HG03571 (cell line): Measurements from ENCODE around the gene SIK2.
"Not testable (repeated sequence)": the region's sequence is repeated elsewhere in the genome, so short reads cannot be mapped to it uniquely, and the experiment has no call there.

Source experiments
- ATAC-seq: cut with Tn5 transposase; IDR thresholded peaks from one replicate; pipeline ENCODE4 v1.9.1; 2021; ENCODE audit not compliant: unreplicated experiment

The SIK2 gene

DNA sequence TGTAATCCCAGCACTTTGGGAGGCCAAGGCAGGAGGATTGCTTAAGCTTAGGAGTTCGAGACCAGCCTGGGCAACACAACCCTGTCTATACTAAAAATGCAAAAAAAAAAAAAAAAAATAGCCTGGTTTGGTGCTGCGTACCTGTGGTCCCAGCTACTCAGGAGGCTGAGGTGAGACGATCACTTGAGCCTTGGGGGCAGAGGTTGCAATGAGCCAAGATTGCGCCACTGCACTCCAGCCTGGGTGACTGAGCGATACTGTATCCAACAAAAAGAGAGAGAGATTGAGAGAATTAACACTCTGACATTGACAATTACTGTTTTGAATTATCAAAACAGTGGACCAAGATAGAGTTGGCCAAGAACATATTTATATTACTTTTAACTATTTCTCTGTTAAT, 53.7 kb downstream of the SIK2 start:
- no peak for ATAC-seq

DNA sequence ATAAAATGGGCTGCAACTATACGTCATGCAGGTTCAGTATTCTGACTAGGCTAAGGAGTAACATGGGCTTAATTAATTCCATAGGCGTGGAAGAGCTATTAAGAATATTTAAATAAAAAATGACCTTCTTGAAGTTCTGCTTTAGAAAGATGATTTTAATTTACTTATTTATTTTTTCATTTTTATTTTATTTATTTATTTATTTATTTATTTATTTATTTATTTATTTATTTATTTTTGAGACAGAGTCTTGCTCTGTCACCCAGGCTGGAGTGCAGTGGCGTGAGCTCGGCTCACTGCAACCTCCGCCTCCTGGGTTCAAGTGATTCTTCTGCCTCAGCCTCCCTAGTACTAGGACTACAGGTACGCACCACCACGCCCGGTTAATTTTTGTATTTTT, 55.7 kb downstream of the SIK2 start:
- ATAC-seq: not testable (repeated sequence)

- not testable (repeated sequence) for ATAC-seq
These were observed 56.2 kb downstream of the SIK2 start for GRCh38 chr11:111658493-111658892.

DNA sequence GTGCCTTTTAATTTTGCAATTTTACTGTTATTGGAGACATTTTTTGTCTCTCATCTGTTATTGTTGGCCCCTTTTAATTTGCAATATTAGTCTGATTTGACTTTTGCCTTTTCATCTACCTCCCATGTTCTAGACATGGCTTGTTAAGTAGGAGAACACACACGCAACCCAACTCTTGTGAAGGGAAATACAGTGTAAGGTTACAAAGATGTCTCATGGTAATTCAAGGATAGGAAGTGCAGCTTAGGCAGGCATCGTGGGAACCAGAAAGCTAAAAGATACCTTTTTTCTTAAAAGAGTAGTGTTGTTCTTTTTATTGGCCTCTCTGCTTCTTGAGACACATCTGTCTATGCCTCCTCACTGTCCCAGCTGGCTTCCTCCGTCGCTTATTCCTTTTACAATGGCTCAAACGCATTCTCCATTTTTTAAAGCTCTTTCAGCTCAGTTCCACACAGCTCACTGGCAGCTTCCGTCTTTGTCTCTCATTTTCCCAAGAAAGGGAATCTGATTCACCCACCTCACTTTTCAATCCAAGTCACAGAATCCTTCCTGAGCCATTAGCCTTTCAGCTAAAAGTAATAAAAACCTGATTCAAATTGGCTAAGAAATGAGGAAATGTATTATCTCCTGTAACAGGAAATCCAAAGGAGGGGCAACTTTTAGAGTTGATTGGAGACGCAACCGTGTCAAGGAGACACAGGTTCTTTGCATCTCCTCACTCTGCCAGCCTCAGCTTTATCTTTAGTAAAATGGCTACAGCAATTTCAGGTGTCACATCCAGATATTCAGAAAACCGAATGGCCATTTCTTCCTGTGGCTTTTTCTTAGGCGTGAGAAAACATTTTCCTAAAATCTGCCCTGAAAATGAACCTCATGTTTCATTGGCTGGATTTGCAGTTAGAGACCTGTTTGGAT, 57.2 kb downstream of the SIK2 start:
- ATAC-seq: no peak

GRCh38 chr11:111660822-111661221, 58.6 kb downstream of the SIK2 start:
- ATAC-seq: no peak

DNA sequence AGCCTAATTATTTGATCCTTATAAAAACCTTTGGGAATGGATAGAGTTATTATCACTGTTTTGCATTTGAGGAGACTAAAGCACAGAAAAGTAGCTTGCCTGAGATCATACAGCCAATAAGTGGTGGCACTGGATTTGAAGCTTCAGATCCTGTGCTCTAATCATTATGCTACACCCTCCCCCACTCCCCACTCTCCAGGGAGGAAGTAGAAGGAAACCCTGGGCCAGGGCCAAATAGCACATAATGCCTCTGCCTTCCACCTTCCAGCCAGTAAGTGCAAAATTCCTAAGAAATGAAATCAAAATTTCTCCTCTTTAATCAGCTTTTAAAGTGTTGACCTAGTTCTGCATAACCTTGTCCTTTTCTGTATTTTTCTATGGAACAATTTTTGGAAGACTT, 61.6 kb downstream of the SIK2 start:
- no peak for ATAC-seq

- no peak for ATAC-seq
These were observed 63.5 kb downstream of the SIK2 start for GRCh38 chr11:111665777-111666176.

- ATAC-seq: no peak
These were observed 66.7 kb downstream of the SIK2 start for GRCh38 chr11:111668980-111669379.

- ATAC-seq: no peak
These were observed 69.1 kb downstream of the SIK2 start for GRCh38 chr11:111671383-111671782.

- no peak for ATAC-seq
These were observed 70.7 kb downstream of the SIK2 start for GRCh38 chr11:111672949-111673348.

DNA sequence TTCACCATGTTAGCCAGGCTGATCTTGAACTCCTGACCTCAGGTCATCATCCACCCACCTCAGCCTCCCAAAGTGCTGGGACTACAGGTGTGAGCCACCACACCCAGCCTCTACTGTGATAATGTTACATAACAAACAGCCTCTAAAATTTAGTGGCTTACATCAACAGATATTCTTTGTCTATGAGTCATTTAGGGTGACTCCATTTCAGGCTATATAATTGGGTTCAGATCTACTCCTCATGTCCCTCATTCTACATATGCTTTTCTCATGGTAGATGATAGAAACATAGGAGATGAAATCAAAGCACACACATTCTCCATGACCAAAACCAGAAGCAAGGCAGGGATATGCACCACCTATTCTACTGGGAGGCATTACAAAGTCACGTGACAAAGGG, 72.7 kb downstream of the SIK2 start:
- no peak for ATAC-seq

DNA sequence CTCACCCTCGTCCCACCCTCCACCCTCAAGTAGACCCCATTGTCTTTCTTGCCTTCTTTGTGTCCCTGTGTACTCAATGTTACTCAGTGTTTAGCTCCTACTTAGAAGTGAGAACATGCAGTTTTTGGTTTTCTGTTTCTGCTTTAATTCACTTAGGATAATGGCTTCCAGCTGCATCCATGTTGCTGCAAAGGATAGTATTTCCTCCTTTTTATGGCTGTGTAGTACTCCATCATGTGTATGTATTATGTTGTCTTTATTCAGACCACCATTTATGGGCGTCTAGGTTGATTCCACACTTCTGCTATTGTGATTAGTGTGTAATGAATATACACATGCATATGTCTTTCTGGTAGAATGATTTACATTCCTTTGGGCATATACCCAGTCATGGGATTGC, 73.6 kb downstream of the SIK2 start:
- no peak for ATAC-seq

DNA sequence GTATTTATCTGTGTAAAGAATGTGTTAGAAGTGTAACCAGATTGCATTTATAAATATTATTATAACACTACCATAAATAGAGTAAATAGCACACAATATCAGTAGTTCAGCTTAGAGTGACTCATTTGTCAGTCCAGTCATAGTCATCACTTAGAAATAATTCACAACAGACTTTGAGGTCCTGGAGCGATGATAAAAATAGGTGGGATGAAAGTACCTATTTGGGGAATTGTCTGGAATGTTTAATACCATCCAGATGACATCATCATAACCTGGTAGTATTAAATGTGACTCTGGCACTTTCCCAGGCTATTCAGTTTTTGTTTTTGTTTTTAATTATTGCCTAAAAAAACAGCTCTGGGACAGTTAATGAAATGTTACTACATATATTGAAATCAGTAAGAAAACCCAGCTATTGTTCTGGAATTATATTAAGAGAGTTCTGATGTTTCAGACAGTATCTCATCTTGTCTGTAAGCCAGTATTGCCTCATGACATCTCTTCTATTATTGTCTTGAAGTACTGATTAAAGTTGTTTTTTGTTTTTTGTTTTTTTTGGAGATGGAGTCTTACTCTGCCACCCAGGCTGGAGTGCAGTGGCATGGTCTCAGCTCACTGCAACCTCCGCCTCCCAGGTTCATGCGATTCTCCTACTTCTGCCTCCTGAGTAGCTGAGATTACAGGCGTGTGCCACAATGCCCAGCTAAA, 74.8 kb downstream of the SIK2 start:
- no peak for ATAC-seq

DNA sequence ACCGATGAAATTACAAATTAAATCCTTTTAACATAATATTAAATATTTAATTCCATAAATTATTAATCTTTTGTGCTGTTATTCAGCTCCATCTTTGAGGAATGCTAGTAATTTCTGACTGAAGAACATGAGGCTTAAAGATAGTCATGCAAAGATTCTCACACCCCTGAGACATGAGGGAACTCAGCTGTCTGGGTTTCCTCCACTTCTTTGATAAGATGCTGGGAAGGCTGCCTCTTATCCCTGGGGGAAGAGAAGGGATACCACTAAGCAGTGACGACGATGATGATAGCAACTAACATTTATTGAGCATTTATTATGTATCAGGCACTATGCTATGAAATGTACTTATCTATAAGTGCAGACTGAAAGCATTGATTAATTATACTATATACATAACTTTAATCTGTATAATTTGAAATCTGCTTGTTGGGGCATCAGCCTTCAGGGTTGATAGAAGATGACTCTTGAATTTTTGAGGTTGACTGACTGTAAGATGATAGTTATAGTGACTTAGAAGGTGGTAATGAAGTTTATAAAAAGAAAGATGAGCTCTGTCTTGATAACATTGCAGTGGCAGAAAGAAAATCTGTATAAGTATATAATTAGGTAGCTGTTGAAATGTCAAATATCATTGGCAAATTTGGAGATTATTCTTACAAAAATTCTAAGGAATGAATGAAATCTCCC, 78.4 kb downstream of the SIK2 start:
- no peak for ATAC-seq

- no peak for ATAC-seq
These were observed 81.6 kb downstream of the SIK2 start for GRCh38 chr11:111683806-111684205.

GRCh38 chr11:111684251-111684650, 82.0 kb downstream of the SIK2 start:
- no peak for ATAC-seq

- ATAC-seq: no peak
These were observed 85.8 kb downstream of the SIK2 start for GRCh38 chr11:111688013-111688412.

DNA sequence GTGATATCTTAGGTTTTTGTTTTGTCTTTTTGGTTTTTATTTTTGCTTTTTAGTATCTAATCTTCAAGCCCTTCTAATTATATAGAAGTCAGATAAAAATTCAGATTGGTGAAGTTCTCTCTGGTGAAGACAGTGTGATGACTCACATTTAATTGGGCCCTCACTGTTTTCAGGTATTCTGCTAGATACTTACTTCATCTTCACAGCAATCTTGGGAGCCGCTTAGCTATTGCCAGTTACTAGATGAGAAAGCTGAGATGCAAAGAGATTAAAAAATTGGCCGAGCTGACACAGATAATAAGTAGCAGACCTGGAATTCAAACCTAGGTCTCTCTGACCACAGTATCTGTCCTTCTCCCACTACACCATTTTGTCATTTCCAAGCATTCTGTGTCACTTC, 88.9 kb downstream of the SIK2 start:
- ATAC-seq: no peak

GRCh38 chr11:111691741-111692140, 89.5 kb downstream of the SIK2 start:
- ATAC-seq: no peak

- no peak for ATAC-seq
These were observed 91.1 kb downstream of the SIK2 start for GRCh38 chr11:111693224-111693937.

DNA sequence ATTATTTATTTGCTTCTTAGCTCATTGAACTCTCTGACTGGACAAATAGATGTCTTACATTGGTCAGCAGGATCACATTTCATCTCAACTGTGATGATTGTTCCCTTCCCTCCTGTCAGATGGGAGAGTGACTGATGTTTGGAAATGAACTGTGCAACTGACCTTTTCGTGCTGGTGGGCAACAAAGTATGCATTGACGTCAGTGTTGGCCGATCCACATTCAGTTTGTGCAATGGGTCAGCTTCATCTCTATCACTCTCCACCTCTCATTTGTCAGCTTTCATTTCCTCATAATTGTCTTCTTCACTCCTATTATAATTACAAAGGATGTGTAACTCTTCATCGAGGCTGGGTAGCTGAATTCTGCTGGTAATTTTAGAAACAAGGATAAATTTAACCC, 92.6 kb downstream of the SIK2 start:
- no peak for ATAC-seq
